Measurements from ENCODE around the gene RNF213. TPM values are rescaled to one million over a fixed set of nuclear protein-coding genes. Genes with fewer than 3 reads are reported as not detected.
"Not testable (repeated sequence)": the region's sequence is repeated elsewhere in the genome, so short reads cannot be mapped to it uniquely, and the experiment has no call there.

RNF213 gene
- polyA plus RNA-seq, 3 donors from 2014 or later, result 12.7 to 117 (median 25.9) TPM

- peaks cover 14 to 18% of the 10 kb centered on the region in 2 donors for H3K4me1 Mint-ChIP-seq
- H3K27ac Mint-ChIP-seq, result peak overlapping the region in 5 of 6 donors; percentile 28 to 82 (median 71)
- DNase-seq, result no peak
- H3K27me3 Mint-ChIP-seq (ENCODE audit: low read depth in 3 of 3), result peaks cover 13 to 35% (median 32%) of the 10 kb centered on the region in 3 donors
- H3K36me3 Mint-ChIP-seq, result peaks cover 35 to 53% (median 39%) of the 10 kb centered on the region in 3 donors
- H3K9me3 Mint-ChIP-seq, result peaks cover 0 to 4% (median 2%) of the 10 kb centered on the region in 6 donors
- H3K4me3 Mint-ChIP-seq, result no peak overlapping the region
These were observed 56.5 kb downstream of the RNF213 start for GRCh38 chr17:80316927-80317705.

- DNase-seq, result no peak
- peak overlapping the region in 2 of 6 donors; percentile 20 to 78 for H3K27ac Mint-ChIP-seq
- no peak overlapping the region for H3K4me3 Mint-ChIP-seq
- peaks cover 0 to 4% (median 2%) of the 10 kb centered on the region in 6 donors for H3K9me3 Mint-ChIP-seq
- peaks cover 14 to 18% of the 10 kb centered on the region in 2 donors for H3K4me1 Mint-ChIP-seq
- H3K27me3 Mint-ChIP-seq (ENCODE audit: low read depth in 3 of 3), result peaks cover 13 to 34% (median 31%) of the 10 kb centered on the region in 3 donors
- H3K36me3 Mint-ChIP-seq, result peaks cover 37 to 56% (median 42%) of the 10 kb centered on the region in 3 donors
These were observed 57.0 kb downstream of the RNF213 start for GRCh38 chr17:80317706-80317980.

- Mint-ChIP-seq H3K27ac (no peak overlapping the region), H3K27me3 (ENCODE audit: low read depth in 3 of 3) (peaks cover 11 to 29% (median 26%) of the 10 kb centered on the region in 3 donors), H3K4me3 (no peak overlapping the region), H3K9me3 (peaks cover 0 to 4% (median 1%) of the 10 kb centered on the region in 6 donors), H3K4me1 (peaks cover 17 to 19% of the 10 kb centered on the region in 2 donors), H3K36me3 (peaks cover 42 to 58% (median 43%) of the 10 kb centered on the region in 3 donors)
- no peak for DNase-seq
These were observed 57.5 kb downstream of the RNF213 start for GRCh38 chr17:80318166-80318565.

- DNase-seq, result no peak
- peak overlapping the region in 2 of 6 donors; percentile 28 to 63 for H3K27ac Mint-ChIP-seq
- peaks cover 52 to 66% (median 53%) of the 10 kb centered on the region in 3 donors for H3K36me3 Mint-ChIP-seq
- peaks cover 6 to 22% (median 22%) of the 10 kb centered on the region in 3 donors for H3K27me3 Mint-ChIP-seq (ENCODE audit: low read depth in 3 of 3)
- H3K4me1 Mint-ChIP-seq, result peaks cover 14 to 31% of the 10 kb centered on the region in 2 donors
- peak overlapping the region in 1 of 5 donors; percentile 31 for H3K4me3 Mint-ChIP-seq
- peaks cover 0 to 4% (median 0%) of the 10 kb centered on the region in 6 donors for H3K9me3 Mint-ChIP-seq
These were observed 58.8 kb downstream of the RNF213 start for GRCh38 chr17:80319262-80319998.

GRCh38 chr17:80319999-80320344, 59.3 kb downstream of the RNF213 start:
- no peak overlapping the region for H3K4me3 Mint-ChIP-seq
- H3K36me3 Mint-ChIP-seq, result peaks cover 56 to 72% (median 58%) of the 10 kb centered on the region in 3 donors
- DNase-seq, result no peak
- peaks cover 6 to 22% (median 22%) of the 10 kb centered on the region in 3 donors for H3K27me3 Mint-ChIP-seq (ENCODE audit: low read depth in 3 of 3)
- peaks cover 0 to 4% (median 0%) of the 10 kb centered on the region in 6 donors for H3K9me3 Mint-ChIP-seq
- H3K4me1 Mint-ChIP-seq, result peaks cover 15 to 37% of the 10 kb centered on the region in 2 donors
- peak overlapping the region in 2 of 6 donors; percentile 28 to 62 for H3K27ac Mint-ChIP-seq

- peaks cover 61 to 77% (median 61%) of the 10 kb centered on the region in 3 donors for H3K36me3 Mint-ChIP-seq
- H3K9me3 Mint-ChIP-seq, result peaks cover 0 to 4% (median 0%) of the 10 kb centered on the region in 6 donors
- H3K4me1 Mint-ChIP-seq, result peaks cover 17 to 42% of the 10 kb centered on the region in 2 donors
- peaks cover 5 to 21% (median 20%) of the 10 kb centered on the region in 3 donors for H3K27me3 Mint-ChIP-seq (ENCODE audit: low read depth in 3 of 3)
- no peak overlapping the region for H3K4me3 Mint-ChIP-seq
- no peak for DNase-seq
- no peak overlapping the region for H3K27ac Mint-ChIP-seq
These were observed 59.8 kb downstream of the RNF213 start for GRCh38 chr17:80320496-80320895.

GRCh38 chr17:80322864-80323263, 62.2 kb downstream of the RNF213 start:
- Mint-ChIP-seq H3K27ac (peak overlapping the region in 5 of 6 donors; percentile 24 to 63 (median 55)), H3K27me3 (ENCODE audit: low read depth in 3 of 3) (peaks cover 1 to 4% (median 3%) of the 10 kb centered on the region in 3 donors), H3K4me3 (no peak overlapping the region), H3K4me1 (peaks cover 5 to 29% of the 10 kb centered on the region in 2 donors), H3K9me3 (no peaks in the 10 kb centered on the region), H3K36me3 (peaks cover 53 to 77% (median 53%) of the 10 kb centered on the region in 3 donors)
- DNase-seq, result no peak

GRCh38 chr17:80323982-80324381, 63.3 kb downstream of the RNF213 start:
- peak overlapping the region in 4 of 6 donors; percentile 5 to 63 (median 54) for H3K27ac Mint-ChIP-seq

GRCh38 chr17:80327518-80327917, 66.9 kb downstream of the RNF213 start:
- peaks cover 65 to 89% (median 72%) of the 10 kb centered on the region in 3 donors for H3K36me3 Mint-ChIP-seq
- H3K9me3 Mint-ChIP-seq, result no peaks in the 10 kb centered on the region
- H3K27me3 Mint-ChIP-seq (ENCODE audit: low read depth in 3 of 3), result peaks cover 0 to 12% (median 9%) of the 10 kb centered on the region in 3 donors
- DNase-seq, result no peak
- H3K4me1 Mint-ChIP-seq, result peaks cover 4 to 51% of the 10 kb centered on the region in 2 donors
- peak overlapping the region in 2 of 6 donors; percentile 46 to 64 for H3K27ac Mint-ChIP-seq
- H3K4me3 Mint-ChIP-seq, result no peak overlapping the region

More at GRCh38 chr17:80323982-80324381, 63.3 kb downstream of the RNF213 start:
- DNase-seq, result no peak
- peaks cover 63 to 83% (median 64%) of the 10 kb centered on the region in 3 donors for H3K36me3 Mint-ChIP-seq
- H3K27me3 Mint-ChIP-seq (ENCODE audit: low read depth in 3 of 3), result peaks cover 0 to 8% (median 5%) of the 10 kb centered on the region in 3 donors
- no peak overlapping the region for H3K4me3 Mint-ChIP-seq
- H3K9me3 Mint-ChIP-seq, result no peaks in the 10 kb centered on the region
- H3K4me1 Mint-ChIP-seq, result peaks cover 5 to 38% of the 10 kb centered on the region in 2 donors

GRCh38 chr17:80328634-80329380, 68.2 kb downstream of the RNF213 start:
- Mint-ChIP-seq H3K4me3 (no peak overlapping the region), H3K36me3 (peaks cover 54 to 81% (median 63%) of the 10 kb centered on the region in 3 donors)

GRCh38 chr17:80329421-80329820, 68.8 kb downstream of the RNF213 start:
- Mint-ChIP-seq H3K4me1 (peaks cover 4 to 34% of the 10 kb centered on the region in 2 donors), H3K27ac (peak overlapping the region in 4 of 6 donors; percentile 23 to 65 (median 46)), H3K36me3 (peaks cover 47 to 81% (median 65%) of the 10 kb centered on the region in 3 donors), H3K27me3 (ENCODE audit: low read depth in 3 of 3) (peaks cover 0 to 17% (median 13%) of the 10 kb centered on the region in 3 donors)
- not testable (repeated sequence) for DNase-seq, H3K4me3 Mint-ChIP-seq, H3K9me3 Mint-ChIP-seq

More at GRCh38 chr17:80328634-80329380, 68.2 kb downstream of the RNF213 start:
- DNase-seq, result no peak
- H3K27ac Mint-ChIP-seq, result peak overlapping the region in 4 of 6 donors; percentile 23 to 65 (median 48)
- no peaks in the 10 kb centered on the region for H3K9me3 Mint-ChIP-seq
- H3K4me1 Mint-ChIP-seq, result peaks cover 4 to 40% of the 10 kb centered on the region in 2 donors
- H3K27me3 Mint-ChIP-seq (ENCODE audit: low read depth in 3 of 3), result peaks cover 0 to 14% (median 11%) of the 10 kb centered on the region in 3 donors

GRCh38 chr17:80330276-80330675, 69.6 kb downstream of the RNF213 start:
- H3K27ac Mint-ChIP-seq, result peak overlapping the region in 1 of 6 donors; percentile 34

GRCh38 chr17:80330938-80331337, 70.3 kb downstream of the RNF213 start:
- H3K9me3 Mint-ChIP-seq, H3K4me3 Mint-ChIP-seq, DNase-seq: not testable (repeated sequence)
- Mint-ChIP-seq H3K36me3 (peaks cover 43 to 77% (median 62%) of the 10 kb centered on the region in 3 donors), H3K27me3 (ENCODE audit: low read depth in 3 of 3) (peaks cover 0 to 20% (median 17%) of the 10 kb centered on the region in 3 donors), H3K4me1 (peaks cover 3 to 23% of the 10 kb centered on the region in 2 donors), H3K27ac (peak overlapping the region in 1 of 6 donors; percentile 51)

More at GRCh38 chr17:80330276-80330675, 69.6 kb downstream of the RNF213 start:
- Mint-ChIP-seq H3K4me3 (no peak overlapping the region), H3K4me1 (peaks cover 1 to 25% of the 10 kb centered on the region in 2 donors), H3K9me3 (no peaks in the 10 kb centered on the region), H3K36me3 (peaks cover 40 to 77% (median 62%) of the 10 kb centered on the region in 3 donors), H3K27me3 (ENCODE audit: low read depth in 3 of 3) (peaks cover 0 to 17% (median 17%) of the 10 kb centered on the region in 3 donors)
- DNase-seq, result no peak
